Nephron progenitor cell (in vitro differentiated cells): ENCODE results near the gene ADORA3.

Experiments
- DNase-seq: peaks from one replicate; pipeline ENCODE4 v3.0.0; 2021
- H3K27ac Mint-ChIP-seq: 2 replicates; pipeline ENCODE4 v1.8.0; 2021; ENCODE audit warnings: mild to moderate bottlenecking, moderate library complexity, mixed read lengths
- H3K27me3 Mint-ChIP-seq: 2 replicates; pipeline ENCODE4 v1.8.0; 2021; ENCODE audit warnings: mild to moderate bottlenecking, low read depth, mixed read lengths; ENCODE audit not compliant: poor library complexity
- H3K36me3 Mint-ChIP-seq: 2 replicates; pipeline ENCODE4 v1.8.0; 2021; ENCODE audit warnings: low read depth, mixed read lengths
- H3K4me1 Mint-ChIP-seq: 2 replicates; pipeline ENCODE4 v1.8.0; 2021; ENCODE audit warnings: mixed read lengths
- H3K4me3 Mint-ChIP-seq: 2 replicates; pipeline ENCODE4 v1.8.0; 2021; ENCODE audit warnings: mild to moderate bottlenecking, moderate library complexity, mixed read lengths
- H3K9me3 Mint-ChIP-seq: 2 replicates; pipeline ENCODE4 v1.8.0; 2021; ENCODE audit warnings: mild to moderate bottlenecking, moderate library complexity, mixed read lengths
- CTCF ChIP-seq: fragments of 200-600 bp; sonication (generic); IDR thresholded peaks from 2 replicates; pipeline ENCODE4 v1.5.0; 2021; ENCODE audit warnings: antibody characterized with exemption

ADORA3 gene

GRCh38 chr1:111491070-111491469, 12.4 kb downstream of the ADORA3 start:
- Mint-ChIP-seq H3K27me3 (peaks cover 8% of the 10 kb centered on the region), H3K36me3 (no peaks in the 10 kb centered on the region), H3K4me1 (no peaks in the 10 kb centered on the region), H3K27ac (no peak overlapping the region), H3K9me3 (peaks cover 15% of the 10 kb centered on the region), H3K4me3 (no peak overlapping the region)
- DNase-seq: no peak
- no peak for TF ChIP-seq CTCF

- DNase-seq: no peak
- Mint-ChIP-seq H3K9me3 (peaks cover 14% of the 10 kb centered on the region), H3K36me3 (no peaks in the 10 kb centered on the region), H3K27ac (no peak overlapping the region), H3K4me1 (no peaks in the 10 kb centered on the region), H3K4me3 (no peak overlapping the region), H3K27me3 (peaks cover 8% of the 10 kb centered on the region)
- no peak for TF ChIP-seq CTCF
Measured at GRCh38 chr1:111490220-111490619, 13.2 kb downstream of the ADORA3 start.

- Mint-ChIP-seq H3K9me3 (peaks cover 8% of the 10 kb centered on the region), H3K4me3 (no peak overlapping the region), H3K27me3 (peaks cover 8% of the 10 kb centered on the region), H3K27ac (no peak overlapping the region), H3K4me1 (no peaks in the 10 kb centered on the region), H3K36me3 (no peaks in the 10 kb centered on the region)
- no peak for DNase-seq
- TF ChIP-seq CTCF: no peak
Measured at GRCh38 chr1:111489604-111490003, 13.8 kb downstream of the ADORA3 start.

- Mint-ChIP-seq H3K4me3 (no peak overlapping the region), H3K36me3 (no peaks in the 10 kb centered on the region), H3K27me3 (peaks cover 5% of the 10 kb centered on the region), H3K9me3 (no peaks in the 10 kb centered on the region), H3K27ac (no peak overlapping the region), H3K4me1 (no peaks in the 10 kb centered on the region)
- no peak for TF ChIP-seq CTCF
- no peak for DNase-seq
Measured at GRCh38 chr1:111488669-111489068, 14.8 kb downstream of the ADORA3 start.

GRCh38 chr1:111487133-111487532, 16.3 kb downstream of the ADORA3 start:
- TF ChIP-seq CTCF: no peak
- Mint-ChIP-seq H3K4me3 (no peak overlapping the region), H3K4me1 (peaks cover 6% of the 10 kb centered on the region), H3K36me3 (no peaks in the 10 kb centered on the region), H3K27me3 (peaks cover 7% of the 10 kb centered on the region), H3K9me3 (no peaks in the 10 kb centered on the region), H3K27ac (no peak overlapping the region)
- DNase-seq: no peak

- Mint-ChIP-seq H3K36me3 (no peaks in the 10 kb centered on the region), H3K27ac (no peak overlapping the region), H3K4me1 (peaks cover 13% of the 10 kb centered on the region), H3K27me3 (peaks cover 7% of the 10 kb centered on the region), H3K9me3 (no peaks in the 10 kb centered on the region), H3K4me3 (no peak overlapping the region)
- DNase-seq: no peak
- no peak for TF ChIP-seq CTCF
Measured at GRCh38 chr1:111486431-111486830, 17.0 kb downstream of the ADORA3 start.
